Stimulated activated CD4-positive, alpha-beta T cell treated with anti-CD3 and anti-CD28 coated beads, Interleukin-15, amount 100 ng/mL, for 1 hour (primary cell): ENCODE measurements around the gene TSPAN9.

ENCODE experiments used
- DNase-seq, 2 donors: peaks; one replicate each; pipeline ENCODE4 v3.0.0-alpha.2; 2020; ENCODE audit warnings: low read depth in 1 of 2, low spot score in 1 of 2

The TSPAN9 gene

DNA sequence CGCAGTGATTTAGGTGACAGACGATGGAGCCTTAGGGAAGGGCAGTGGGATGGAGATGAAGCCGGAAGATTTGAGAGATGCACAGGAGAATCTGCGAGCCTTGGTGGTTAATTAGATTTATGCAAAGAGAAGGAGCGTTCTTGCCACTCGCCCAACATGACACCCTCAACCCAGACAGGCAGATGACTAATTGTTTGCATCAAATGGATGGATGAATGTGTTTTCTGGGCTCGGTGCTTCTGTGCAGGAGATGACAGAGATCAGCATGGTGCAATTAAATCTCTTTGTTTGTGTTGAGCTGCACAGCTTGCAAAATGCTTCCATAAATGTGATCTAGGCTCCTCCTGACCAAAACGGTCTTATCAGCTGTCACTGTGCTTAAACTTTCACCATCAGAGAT, 211.5 kb downstream of the TSPAN9 start:
- no peak for DNase-seq

DNA sequence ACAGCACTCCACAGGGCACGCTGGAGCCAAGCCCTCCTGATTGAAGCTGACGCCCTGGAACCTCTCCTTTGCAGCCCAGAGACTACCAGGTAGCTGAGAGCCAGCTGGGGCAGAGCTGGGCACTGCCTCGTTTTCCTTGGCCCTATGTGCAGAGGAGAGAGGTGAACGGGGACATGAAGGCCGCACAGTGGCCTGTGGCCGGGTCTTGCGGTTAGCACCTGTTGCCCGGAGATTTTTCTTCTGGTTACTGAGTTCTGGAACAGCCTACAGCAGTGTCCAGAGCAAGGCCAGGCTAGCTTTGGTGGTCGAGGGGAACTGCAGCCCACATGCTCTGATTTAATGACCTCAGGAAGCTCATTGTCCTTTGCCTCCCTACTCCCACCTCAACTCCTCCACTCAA, 212.5 kb downstream of the TSPAN9 start:
- no peak for DNase-seq

DNA sequence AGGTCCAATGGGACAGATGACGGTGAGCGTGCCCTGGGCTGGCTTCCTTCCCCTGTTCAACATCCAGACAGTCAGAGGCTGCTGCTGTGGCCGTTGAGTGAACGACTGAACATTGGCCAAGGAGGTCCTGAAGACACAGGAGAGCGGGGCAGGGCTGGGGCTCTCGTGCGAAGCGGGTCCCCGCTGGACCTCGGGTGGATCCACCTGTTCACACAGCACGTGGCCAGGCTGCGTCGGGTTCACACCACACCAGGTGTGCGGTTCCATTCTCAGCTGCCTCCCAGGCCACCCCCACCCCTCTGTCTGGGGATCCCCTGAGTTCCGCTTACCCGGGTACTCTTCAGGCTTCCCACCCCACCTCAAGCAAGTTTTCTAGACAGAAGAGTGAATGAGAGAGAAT, 214.8 kb downstream of the TSPAN9 start:
- no peak for DNase-seq

DNA sequence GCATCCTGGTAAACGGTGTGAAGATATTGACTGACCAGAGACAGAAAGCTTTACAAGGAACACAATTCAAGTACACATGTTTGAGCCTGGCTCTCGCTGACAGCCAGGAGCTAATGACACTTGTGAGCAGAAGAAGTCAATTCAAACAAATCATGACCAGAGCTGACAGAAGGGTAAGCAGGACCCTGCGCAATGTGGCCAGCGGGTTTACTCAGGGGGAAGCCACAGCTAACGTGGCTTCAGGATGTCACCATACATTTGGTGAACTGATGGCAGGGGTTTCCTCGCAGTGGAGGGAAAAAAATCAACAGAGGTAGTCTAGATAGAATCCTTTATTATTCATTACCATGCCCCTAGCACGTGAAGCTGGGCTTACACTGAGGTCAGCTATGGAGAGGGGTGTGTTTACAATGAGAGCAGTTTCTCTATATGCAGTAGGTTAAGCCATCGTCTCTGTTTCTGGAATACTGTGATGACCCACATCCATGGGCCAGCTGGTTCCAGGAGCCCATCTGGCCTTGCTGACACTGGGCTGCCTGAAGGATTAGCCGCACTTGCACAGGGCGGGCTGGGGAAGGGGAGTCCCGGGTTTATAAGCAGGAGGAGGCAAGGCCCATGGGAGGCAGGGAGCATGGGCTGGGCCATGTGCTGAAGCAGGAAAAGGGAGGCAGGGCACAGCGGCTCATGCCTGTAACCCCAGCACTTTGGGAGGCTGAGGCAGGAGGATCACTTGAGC, 215.7 kb downstream of the TSPAN9 start:
- DNase-seq: no peak

DNA sequence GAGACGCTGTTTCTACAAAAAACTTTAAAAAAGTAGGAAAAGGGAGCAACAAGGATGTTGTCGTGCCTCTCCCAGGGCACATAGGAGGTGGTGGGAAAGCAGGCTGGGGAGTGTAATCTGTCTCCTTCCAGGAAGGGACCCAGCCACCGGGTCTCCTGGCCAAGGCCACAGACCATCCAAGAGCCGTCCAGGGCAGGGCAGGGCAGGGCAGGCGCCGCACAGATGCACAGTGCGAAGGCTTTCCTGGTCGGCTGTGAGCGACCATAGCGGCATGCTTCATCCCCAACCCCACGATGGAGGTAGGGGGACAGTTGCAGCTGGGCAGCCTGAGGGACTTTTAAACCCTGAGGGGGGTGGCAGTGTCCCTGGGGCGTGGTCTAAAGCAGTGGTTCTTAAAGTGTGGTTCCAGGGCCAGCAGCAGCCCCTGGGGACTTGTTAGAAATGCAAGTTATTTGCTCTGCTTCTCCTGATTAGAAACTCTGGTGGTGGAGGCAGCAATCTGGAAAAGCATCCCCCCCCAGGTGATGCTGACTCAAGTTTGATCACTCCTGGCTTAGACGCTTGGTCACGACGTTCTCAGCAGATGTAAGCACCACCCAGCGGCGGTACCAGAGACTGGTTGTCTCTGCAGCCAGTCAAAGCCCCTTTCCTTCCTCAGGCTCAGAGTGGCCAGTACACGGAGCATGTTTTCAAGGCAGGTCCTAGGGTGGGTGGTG, 216.4 kb downstream of the TSPAN9 start:
- no peak for DNase-seq

DNA sequence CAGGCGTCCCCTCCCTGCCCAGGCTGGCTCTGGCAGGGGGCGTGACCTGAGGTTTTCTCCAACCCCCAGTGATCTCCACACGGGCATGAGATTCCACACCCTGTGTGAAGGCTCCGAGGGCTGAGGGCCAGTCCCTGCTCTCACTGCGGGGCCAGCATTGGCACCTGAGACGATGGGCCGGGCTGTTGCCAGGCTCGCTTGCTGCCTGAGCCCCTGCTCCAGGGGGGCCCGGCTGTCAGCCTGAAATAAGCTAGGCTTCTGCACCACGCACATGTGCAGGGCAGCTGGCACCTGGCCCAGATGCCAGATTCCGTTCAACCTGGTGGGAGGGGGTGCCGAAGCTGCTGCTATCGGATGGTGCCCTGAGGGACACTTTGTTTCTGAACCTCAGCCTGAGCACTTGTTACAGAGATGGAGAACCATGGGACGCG, 217.3 kb downstream of the TSPAN9 start:
- DNase-seq: no peak

DNA sequence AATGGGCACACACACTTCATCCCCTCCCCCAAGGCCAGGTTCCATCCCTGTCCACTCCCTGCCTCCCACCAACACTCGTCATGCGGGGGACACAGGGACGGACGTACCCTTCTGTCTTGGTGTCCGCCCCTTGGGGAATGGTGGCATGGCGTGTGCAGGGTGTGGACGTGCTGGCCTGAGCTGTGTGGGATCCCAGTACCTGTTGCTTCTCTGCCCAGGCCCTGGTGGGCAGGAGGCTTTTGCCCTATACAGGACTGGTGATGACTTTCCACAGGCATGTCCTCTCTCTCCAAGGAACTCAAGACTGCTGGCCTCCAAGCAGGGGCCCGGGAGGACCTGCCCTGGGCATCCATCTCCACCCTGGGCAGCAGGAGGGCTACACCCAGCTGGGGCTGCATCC, 218.0 kb downstream of the TSPAN9 start:
- no peak for DNase-seq

DNA sequence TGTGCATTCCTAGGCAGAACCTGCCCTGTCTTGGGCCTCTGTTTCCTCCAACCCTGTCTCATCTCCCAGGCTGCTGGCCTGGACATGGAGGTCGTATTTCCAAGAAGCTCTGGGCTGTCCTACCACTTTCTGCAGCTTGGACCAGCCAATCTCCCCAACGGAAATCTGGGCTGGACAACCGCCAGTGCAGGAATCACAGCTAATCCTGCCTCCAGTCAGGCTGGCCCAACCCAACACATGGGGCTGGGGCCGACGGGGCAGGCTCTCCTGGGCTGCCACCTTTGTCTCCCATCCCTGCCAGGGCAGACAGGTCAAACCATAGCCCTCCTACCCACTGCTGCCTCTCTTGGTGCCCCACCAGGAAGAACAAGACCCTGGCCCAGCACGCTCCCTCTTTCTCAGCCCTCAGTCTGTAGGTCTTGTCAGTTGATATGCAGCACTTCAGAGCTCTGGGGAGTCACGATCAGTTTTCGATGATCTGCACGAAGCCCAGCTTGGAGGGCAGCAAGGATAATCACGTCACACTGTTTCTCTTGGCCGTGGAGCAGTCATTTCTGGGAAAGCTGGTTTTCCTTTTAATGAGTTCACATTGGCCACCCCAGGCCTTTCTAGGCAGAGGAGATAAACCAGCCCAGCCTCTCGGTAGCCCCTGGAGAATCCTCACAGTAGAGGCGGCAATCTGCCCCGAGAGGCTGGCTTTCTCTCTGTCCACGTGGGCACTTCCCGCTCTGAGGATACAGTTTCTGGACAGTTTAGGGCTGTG, 218.6 kb downstream of the TSPAN9 start:
- DNase-seq: no peak

DNA sequence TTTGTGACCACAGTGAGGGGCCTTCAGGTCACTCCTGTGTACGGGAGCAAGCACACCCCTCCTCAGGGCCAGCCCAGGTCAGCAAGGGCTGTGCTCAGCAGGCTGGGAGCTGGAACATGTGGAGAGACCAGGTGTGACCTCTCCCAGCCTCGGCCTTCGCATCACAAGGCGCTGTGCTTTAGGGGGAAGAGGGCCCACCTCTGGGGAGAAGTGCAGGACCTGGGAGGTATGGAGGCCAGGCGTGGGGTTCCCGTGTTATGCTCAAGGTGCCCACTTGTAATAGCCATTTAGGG, 219.2 kb downstream of the TSPAN9 start:
- DNase-seq: no peak

DNA sequence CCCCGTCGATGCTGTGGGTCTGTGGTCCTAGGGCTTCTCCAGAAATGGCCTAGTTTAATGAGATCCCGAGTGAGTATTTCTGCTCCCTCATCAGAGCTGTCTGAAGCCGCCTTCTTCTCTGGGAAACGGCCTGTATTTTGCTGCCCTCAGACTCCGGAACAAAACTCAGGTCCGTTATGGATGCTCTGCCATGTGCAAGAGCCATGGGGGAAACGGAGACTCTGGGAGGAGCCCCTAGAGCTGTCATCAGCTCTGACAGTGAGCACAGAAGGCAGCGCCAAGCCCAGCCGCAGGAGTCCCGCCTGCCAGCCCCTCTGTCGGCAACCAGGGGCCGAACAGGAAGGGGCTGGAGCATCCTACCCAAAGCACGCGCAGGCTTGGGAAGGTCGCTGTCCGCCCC, 221.4 kb downstream of the TSPAN9 start:
- no peak for DNase-seq

DNA sequence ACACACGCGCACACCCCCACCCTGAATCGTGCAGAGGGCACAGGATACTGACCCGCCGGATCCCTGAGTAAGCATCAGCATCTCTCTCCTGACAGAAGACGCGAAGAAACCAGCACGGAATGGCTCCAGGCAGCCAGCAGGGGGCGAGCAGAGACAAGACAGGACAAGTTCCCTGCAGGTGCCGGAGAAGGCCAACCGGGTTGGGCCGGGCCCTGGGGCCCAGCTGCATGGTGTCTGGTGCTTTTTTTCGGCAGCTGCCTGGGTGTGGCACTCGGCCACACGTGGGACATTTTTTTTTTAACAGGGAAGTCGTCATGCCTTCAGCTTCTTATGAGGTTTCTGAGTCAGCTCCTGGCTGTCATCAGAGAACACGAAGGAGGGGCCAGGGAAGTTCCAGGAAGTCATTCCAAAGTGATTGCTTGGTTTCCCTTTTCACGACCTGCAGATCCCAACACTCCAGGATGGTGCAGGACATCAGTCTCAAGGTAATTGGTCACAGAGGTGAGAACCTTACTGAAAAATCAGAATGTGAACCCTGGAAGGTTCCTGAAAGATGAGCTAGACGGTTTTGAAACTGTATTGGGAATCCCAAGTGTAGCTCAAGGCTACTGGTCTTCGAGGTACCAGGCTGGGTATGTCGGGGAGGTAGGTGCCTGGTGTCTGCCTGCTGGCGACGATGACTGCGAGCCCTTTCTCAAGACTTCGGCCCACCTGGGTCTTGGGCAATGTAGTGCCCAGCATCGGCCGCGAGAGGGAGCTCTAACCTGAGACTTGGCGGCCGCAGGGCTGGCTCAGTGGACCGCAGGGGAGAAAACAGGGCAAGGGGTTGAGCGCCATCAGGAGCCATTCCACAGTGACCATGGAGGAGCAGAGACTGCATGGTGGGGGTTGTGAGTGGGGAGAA, 223.0 kb downstream of the TSPAN9 start:
- DNase-seq: peak; percentile 52 to 64

DNA sequence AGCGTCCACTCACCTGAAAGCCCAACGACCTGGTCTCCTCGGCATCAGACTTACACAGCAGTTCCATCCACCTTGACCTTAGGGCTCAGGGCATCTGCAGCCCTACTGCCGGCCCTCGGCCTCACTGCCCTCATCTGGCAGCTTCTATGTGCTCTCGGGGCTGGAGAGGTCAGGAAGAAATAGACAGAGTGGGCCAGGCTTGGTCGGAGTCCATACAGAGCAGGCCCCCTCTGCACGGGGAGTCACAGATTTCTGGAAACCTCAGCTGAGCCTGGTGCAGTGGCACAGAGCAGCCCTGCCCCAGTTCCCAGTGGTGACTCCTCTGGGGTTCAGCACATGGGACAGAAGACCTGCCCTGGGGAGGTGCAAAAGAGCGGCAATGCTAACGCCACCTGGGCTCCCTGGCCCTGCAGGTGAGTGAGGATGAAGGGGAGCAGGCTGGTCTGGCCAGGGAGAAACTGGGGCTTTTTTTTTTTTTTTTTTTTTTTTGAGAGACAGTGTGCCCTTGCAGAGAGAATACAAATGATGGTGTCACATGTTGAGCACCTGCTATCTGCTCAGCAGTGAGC, 223.7 kb downstream of the TSPAN9 start:
- DNase-seq: no peak

DNA sequence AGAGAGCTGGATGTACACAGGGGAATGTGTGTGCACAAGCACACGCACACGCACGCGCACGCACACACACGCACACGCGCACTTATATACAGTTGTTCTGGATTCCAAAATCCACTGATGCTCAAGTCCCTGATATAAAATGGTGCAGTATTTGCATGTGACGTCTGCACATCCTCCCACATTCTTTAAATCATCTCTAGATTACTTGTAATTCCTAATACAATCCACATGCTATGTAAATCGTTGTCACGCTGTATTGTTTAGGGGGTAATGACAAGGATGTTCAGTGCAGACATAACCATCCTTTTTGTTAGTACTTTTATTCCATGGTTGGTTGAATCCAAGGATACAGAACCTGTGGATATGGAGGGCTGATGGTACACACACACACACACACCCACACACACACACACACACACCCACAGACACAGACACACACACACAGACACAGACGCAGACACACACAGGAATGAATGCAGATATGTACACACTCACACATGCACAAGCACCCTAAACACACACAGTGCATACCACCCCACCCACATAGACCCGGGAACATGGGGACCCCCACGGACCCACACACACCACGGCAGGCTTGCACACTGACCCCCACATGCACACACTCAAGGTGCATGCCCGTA, 225.3 kb downstream of the TSPAN9 start:
- no peak for DNase-seq

DNA sequence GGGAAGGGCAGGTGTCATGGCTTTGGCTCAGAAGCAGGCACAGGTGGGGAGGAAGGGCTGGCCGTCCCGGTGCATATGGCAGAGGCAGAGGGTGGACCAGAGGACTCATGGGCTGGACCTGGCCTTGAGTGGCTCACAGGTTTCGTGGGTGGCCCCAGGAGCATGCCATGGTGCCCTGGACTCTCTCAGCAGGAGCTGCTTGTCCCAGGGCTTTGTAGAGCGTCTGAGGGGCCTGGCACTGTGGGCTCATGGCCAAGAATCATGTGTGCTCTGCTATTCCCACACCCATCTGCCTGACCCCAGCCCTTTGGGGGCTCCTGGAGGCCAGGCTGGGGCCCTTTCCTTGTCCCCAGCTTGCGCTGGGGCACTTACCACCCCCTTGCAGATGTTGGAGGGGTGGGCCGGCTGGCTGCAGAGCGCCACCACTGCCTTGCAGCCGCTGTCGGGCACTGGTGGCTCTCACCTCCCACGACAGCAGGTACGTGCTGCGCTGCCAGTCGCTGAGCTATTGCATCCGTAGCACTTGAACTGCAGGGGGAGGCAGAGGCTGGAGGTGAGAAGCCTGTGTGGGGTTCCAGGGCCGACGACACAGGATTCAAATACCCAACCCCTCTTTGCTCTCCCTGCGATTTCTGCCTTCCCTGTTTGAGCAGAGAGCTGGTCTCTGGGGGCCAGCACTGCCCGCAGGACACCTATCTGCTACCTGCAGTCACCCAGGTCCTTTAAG, 226.4 kb downstream of the TSPAN9 start:
- no peak for DNase-seq

DNA sequence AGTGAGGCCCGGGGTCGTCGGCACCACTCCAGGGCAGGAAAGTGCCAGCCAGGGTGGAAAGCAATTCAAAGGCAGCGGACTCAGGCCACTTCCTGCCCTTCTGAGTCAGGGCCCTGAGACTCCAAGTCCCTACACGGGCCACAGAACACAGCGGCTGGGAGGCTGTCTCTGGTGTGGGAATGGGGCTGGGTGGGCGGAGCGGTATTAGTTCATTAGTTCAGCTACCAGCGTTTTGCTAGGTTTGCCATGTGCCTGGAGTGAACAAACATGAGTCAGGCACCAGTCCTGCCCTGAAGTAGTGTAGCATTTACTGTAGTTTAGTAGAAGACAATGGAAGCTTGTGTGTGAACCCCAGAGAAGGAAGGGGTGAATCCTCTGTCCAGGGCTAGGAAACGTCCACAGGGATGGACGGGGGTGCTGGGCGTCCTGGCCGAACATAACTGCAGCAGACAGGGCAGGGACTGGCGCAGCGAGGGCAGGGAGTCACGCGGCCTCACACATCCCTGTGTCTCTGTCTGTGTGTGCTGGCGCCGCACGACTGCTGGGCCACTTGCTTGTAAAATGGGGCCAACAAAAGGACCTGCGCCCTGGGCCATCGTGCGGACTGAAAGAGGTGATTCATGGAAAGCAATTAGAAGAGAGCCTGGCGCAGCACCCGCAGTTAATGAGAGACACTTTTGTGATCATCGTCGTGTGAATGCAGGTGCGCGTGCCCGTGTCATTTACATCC, 227.4 kb downstream of the TSPAN9 start:
- no peak for DNase-seq

DNA sequence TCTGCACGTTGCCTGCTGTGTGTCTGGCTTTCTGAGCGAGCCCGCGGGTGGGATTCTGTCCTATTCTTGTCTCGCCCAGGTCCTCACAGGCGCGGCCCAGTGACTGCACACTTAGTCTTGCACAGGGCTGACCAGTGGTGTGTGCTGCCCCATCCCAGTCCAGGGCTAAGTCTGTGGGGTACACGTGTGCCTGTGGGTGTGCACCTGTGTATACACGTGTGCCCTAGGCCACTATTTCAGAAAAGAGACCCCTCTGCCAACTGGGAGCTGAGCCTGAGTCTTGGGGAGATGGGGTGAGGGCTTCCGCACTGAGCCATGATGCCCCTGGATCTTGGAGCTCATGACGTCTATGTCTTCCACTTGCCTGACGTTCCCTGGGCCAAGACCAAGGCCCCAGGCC, 228.3 kb downstream of the TSPAN9 start:
- no peak for DNase-seq

DNA sequence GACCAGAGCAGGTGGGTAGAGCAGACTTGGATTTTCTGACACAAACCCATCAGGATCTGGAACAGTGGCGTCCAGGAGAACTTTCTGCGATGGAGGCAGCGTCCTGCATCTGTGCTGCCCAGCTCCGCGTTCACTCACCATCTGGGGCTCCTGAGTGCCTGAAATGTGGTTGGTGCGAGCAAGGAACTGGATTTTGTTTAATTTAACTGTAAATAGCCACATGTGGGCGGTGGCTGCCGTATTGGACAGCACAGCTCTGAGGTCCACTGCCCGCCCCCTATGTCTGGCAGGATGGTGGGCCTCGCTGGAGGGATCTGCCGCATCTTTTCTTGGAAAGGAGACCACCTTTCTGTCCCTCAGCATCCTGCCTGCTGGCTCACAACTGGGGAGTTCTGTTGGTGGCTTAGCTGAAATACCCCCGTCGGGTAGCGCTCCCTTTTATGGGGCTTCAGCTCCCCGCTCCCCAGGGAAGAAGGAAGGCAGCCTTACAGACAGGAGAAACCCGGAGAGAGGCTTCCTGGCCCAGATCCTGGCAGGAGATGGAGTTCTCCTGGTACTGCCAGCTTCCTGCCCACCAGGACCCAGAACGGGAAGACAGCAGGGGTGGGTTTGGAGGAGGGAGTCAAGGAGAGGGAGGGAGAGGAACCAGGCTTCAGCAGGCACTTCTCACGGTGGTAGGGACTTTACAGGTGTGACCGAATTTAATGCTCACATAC, 228.9 kb downstream of the TSPAN9 start:
- no peak for DNase-seq

DNA sequence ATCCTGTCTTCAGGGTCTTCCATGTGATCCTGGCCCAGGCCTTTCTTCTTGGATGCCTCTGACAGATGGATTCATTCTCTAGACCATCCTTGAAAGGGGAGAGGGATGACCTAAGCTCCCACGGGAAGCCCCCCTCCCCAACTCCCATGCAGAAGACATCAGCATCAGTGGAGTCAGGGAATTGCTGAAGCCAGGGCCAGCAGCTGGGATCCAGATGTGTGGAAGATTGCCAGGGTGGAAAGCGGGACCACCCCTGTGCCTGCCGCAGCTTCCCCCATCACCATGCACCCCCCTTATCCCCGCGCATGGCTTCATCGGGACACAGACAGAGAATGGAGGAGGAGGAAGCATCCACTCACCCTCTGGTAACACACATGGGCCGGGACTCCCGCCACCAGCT, 230.2 kb downstream of the TSPAN9 start:
- DNase-seq: no peak

DNA sequence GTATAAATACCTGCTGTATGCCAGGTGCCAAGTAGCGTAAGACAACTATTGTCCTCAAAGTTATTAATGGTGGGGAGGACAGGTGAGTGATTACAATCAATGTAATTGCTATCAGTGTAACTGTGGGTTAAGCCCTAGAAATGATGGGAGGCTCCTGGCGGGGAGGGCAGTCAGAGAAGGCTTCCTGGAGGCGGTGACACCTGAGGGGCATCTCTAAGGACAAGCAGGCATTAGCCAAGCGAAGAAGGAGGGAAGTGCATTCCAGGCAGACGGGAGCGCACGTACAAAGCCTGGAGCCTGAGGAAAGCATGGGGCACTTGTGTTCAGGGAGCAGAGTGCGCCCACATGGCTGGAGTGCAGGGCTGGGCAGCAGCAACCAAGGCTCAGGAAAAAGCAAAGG, 230.9 kb downstream of the TSPAN9 start:
- DNase-seq: no peak
